T-helper 9 cell (primary cell): ENCODE data around the gene WFDC5.

ENCODE experiments used
- DNase-seq: peaks from one replicate; pipeline ENCODE4 v3.0.0-alpha.2; 2020

Gene WFDC5

GRCh38 chr20:45113865-45114264 lies 1.1 kb downstream of the WFDC5 start:
- no peak for DNase-seq

GRCh38 chr20:45112754-45113153 lies 2.2 kb downstream of the WFDC5 start:
- DNase-seq = no peak

DNA sequence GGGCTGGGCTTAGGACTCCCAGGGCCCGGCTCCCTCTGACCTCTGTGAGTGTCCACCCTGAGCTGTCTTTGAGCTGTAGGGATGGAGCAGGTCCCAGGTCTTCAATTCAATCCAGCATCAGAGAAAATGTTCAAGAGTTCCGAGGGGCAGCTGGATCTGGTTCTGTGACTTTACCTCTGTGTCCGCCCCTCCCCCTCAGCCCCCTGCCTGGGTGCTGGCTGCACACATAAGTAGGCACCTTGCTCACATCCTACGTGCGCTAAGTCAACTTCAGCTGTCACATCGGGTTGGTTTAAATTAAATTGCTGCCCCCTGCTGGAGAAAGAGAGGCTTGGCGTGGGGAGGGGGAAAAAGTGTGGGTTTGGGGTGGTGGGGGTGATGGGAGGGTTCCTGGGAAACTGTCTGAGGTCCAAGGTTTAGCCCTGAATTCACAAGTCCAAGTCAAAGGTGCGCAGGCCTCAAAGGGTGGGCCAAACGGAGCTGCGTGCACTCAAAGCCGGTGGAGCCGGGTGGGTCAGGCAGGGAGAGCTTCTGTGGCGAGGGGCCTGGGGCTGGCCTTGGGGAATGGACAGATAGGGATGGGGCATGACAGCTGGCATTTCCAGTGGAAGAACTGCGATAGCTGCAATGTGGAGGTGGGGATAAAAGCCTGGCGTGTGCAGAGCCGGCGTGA lies 3.0 kb downstream of the WFDC5 start:
- no peak for DNase-seq

- DNase-seq = no peak
These were observed 3.7 kb downstream of the WFDC5 start for GRCh38 chr20:45111285-45111684.

DNA sequence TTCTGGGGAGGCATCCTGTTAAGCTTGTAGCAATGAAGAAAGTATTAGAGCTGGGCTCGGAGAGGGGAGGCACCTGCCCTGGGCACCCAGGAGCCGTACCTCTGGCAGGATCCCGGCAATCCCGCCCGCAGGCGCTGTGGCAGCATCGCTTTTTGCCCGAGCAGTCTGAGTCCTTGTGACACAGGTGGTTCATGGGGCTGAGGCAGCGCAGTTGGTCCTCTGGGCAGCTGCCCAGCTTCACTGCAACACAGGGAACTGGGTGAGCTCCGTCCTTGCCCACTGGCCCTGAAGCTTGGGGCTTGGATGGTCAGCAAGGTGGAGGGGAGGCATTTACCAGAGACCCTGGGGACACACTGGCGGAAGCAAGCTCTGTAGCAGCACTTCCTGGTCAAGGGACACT lies 4.7 kb downstream of the WFDC5 start:
- DNase-seq = no peak

DNA sequence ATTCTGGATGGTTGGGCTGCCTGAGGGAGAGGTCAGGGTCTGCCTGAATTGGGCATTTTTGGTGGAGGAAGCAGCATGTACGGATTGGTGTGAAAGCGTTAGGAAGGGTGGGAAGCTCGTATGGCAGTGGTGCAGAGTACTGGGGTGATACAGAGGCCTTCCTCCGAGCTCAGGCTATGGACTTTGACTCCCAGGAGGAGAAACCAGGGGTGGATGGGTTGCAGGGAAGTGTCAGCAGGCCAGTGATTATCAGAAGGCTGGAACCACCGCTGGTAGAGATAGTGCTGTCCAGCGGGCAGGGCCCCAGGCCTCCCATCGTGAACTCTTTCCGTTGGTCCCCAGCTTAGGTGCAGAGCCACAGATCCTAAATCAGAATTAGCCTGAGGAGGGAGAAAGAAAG lies 5.3 kb downstream of the WFDC5 start:
- no peak for DNase-seq

DNA sequence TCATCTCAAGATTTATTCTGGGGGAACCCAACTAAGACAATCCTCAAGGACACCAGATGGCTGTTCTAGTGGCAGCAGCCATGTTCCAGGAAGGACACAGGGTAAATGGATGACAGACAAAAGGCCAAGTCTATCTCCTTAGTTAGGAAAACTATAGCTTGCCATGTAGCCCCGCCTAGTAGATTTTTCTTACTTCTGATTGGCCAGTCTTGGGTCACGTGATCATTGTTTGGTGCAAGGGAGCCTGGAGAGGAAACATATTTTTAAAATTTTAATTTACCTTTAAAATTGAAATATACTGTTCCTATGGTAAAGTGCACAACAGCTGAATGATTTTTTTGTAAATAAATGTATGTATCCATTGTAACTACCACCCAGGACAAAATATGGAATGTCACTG lies 9.7 kb downstream of the WFDC5 start:
- DNase-seq = no peak

DNA sequence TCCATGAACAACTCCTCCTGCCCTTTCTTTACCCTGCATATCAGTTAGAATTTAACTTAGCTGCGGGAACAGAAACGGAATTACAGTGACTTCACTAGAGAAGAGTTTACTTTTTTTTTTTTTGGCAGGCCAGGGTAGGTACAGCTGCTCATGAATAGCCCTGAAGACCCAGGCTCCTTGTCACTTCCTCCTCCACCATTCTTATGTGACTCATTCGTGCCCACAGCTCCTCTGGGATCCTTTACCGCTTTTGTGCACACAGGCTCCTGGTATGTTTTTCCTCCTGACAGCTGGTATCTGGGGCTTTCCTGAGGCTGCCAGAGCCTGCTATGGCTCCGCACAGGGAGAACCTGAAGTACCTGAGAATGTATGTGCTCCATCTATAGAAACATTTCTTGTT lies 10.2 kb downstream of the WFDC5 start:
- DNase-seq = no peak

DNA sequence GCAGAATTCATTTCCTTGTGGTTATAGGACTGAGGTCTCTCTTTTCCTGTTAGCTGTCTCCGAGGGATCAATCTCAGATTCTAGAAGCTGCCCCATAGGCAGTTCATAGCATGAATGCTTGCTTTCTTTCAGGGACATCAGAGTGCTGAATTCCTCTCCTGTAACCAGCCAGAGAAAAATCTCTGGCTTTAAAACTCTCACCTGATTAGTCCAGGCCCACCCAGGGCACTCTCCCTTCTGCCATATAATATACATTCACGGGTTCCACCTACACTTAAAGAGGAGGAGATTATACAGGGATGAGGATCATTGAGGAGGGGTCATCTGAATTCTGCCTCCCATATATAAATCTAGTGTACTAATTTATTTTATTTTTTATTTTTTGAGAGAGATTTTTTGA lies 11.9 kb downstream of the WFDC5 start:
- DNase-seq = no peak

- DNase-seq = no peak
These were observed 13.6 kb downstream of the WFDC5 start for GRCh38 chr20:45101333-45101850.

DNA sequence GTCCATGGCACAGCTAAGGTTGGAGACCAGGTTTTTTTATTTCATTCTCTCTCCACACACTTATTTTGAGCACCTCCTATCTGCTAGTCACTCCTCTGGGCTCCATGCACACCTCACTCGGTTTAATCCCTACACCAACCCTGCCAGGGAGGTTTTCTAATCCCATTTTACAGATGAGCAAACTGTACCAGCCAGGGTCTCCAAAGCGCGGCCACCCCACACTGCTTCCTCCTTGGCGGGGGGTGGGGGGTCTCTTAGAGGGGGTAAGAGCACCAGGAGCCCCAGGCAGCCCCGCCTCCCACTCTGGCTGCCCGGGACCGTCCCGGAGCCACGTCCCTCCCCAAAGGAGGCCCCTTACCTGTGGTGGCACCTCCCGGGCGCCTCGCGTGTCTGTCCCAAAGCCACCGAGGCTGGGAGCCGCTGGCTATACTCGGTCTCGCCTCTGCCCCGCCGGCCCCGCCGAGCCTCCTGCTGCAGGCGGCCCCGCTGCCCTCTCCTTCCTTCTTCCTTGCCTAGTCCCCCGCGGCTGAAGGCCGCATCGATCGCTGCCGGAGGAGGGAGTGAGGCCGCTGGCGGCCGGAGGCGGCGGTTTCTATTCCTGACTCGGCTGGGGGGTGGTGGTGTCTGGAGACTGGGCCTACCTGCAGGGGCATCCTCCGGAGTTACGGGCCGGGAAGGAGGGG lies 14.3 kb downstream of the WFDC5 start, which contains the start of gene KCNS1:
Gene KCNS1 (minus strand): TSS at position 565 of the 683 bp plus-strand sequence. CDS start 1,891 bp downstream, outside the sequence.
- no peak for DNase-seq

- DNase-seq = no peak
These were observed 16.7 kb downstream of the WFDC5 start for GRCh38 chr20:45098103-45098773.

- DNase-seq = peak; percentile 13
These were observed 17.4 kb downstream of the WFDC5 start for GRCh38 chr20:45097485-45098102.

- no peak for DNase-seq
These were observed 18.2 kb downstream of the WFDC5 start for GRCh38 chr20:45096781-45097180.

- DNase-seq = peak; percentile 32
These were observed 19.2 kb downstream of the WFDC5 start for GRCh38 chr20:45095805-45096238.

DNA sequence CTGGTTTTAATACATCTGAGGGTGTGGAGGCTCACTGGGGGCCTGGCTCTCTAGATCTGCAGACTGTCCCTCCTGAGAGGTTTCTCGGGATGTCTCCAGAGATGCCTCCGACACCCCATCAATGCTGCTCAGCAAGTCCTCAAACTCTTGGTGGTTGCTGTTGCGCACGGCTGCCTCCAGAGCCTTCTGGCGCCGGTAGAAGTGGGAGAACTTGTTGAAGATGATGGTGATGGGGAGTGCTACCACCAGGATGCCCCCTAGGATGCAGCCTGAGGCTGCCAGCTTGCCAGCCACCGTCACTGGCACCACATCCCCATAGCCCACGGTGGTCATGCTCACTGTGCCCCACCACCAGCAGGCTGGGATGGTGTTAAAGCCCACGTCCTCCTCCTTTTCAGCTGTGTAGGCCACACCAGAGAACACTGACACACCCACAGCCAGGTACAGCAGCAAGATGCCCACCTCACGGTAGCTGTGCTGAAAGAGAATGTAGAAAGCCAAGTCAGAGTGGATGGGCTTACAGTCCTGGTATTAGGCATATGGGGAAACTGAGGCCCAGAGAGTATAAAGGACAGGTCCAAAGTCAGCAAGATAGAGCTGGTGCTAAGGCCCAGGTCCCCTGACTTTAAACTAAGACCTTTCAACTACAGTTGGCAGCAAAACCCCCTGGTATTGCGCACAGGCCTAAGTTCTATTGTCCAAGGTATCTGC lies 20.0 kb downstream of the WFDC5 start:
- no peak for DNase-seq

DNA sequence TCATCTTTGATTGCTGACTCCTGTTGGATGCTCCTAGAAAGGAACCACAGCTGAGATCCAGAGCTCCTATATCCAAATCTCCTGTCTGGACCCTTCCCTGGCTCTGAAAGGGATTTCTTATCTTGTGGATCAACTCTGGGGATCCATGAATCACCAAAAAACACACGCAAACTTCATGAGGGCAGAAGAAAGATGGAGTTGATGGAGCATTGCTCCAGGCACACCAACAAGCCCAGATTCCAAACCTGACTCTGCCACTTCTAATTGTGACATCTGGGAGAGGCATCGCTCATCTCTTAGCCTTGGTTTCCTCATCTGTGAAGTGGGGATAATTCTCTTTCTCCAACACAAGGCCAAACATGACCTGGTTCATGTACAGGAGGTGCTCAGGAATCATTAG lies 20.8 kb downstream of the WFDC5 start:
- no peak for DNase-seq

DNA sequence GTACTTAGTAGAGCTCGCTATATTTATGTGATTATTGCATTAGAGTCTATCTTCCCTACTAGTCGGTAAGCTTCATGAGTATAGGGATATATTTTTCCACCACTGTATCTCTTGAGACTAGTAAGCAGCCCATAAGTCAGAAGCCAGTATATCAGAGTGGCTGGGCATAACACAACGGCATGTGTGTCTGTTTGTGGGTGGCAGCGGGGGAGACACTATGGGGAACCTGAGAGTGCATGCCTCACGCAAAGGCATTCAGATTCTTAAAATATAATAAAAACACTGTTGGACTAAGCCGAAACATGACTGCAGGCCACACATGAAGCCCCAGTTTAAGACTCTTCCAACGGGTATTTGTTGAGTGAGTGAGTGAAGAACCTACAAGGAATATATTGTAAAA lies 22.1 kb downstream of the WFDC5 start:
- DNase-seq = no peak

DNA sequence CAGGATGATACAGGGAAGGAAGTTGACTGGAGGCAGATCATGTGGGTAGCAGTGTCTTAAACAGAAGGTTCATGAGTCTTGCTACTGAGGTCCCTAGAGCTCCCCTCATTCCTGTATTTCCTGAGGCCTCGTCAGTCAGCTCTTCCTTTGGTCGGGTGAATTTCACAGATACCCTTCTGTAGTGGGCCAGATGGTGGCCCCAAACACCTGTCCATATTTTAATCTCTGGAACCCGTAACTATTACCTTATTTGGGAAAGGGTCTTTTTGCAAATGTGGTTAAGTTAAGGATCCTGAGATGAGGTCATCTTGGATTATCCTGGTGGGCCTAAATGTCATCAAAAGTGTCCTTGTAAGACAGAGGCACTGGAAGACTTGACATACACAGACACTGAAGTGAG lies 23.6 kb downstream of the WFDC5 start:
- DNase-seq = no peak

DNA sequence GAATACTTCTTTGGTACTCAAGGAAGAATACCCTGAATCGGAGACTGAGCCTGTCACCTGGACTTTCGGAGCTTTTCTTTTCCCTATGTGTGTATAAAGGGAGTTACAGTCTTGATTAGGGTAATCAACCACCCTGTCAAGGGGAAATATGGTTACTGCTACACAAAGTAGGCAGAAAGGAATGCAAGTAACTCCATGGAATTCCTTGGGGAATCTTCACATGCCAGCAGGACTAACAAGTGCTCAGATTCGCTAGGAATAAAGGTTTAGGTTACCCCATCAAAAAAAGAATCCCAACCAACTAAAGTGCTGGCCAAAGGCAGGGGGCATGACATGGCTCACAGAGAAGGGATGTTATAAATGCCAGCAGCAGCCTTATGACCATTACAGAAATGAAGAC lies 24.5 kb downstream of the WFDC5 start:
- no peak for DNase-seq

DNA sequence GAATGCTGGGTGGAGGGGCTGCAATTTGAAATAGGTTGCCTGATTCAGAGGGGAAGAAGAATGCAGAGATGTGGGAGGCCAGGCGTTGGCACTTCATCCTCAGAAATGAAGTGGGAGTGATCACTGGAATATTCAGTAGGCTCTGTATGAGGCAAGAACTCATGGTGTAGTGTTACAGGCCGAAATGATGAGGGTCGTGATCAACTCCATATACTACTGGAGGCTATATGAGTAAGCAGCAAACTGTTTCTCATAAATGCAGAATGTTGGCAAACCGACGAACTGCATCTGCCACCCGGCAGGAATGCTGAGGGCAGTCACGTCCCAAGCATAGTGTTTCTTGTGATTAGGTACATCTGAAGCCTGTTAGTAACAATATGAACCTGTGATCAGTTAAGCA lies 26.7 kb downstream of the WFDC5 start:
- DNase-seq = no peak

GRCh38 chr20:45087814-45088213 lies 27.2 kb downstream of the WFDC5 start:
- DNase-seq = no peak
